Measurements from ENCODE around the gene MARCHF5. TPM values are rescaled to one million over a fixed set of nuclear protein-coding genes. Genes with fewer than 3 reads are reported as not detected.

MARCHF5 gene
- total and polyA plus RNA-seq, 10 of the 15 experiments (the other 5 are each of a cell fraction or from before 2014, with no cell fraction given) = 4.8 to 46.8 (median 19.0) TPM

DNA sequence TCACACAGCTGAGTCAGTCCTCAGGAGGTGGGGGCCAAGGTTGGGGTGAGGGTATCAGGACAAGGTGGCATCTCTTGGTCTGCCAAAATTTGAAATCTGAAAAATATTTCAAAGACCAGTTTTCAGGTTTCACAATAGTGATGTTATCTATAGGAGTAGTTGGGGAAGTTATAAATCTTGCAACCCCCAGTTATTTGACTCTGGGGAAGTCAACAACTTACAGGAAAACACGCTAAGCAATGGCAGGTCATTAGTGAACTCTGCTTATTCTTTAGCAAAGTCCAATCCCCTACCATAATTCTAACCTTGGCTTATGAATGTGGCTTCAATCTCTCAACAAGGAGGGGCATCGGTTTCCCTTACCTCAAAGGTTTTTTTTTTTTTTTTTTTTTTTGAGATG is 94.9 kb downstream of the MARCHF5 start:
- H3K4me3 ChIP-seq = no peak overlapping the region
- in situ Hi-C loops (cut with MboI) (no loop called here), intact Hi-C loops (cut with micrococcal nuclease; ENCODE audit: unreplicated experiment) (no loop called here)
- H3K79me2 ChIP-seq (ENCODE audit: control insufficient read depth, insufficient read depth, low read length) = no peaks in the 10 kb centered on the region
- H3K27me3 ChIP-seq (replicated peaks in 1 of 2; ENCODE audit: control insufficient read depth in 2 of 2, insufficient read depth in 2 of 2, low read length in 1 of 2) = no peaks in the 10 kb centered on the region; a peak in 1 of 4 replicates
- no peak overlapping the region for H2AFZ ChIP-seq (ENCODE audit: control insufficient read depth, low read depth, low read length)
- no peaks in the 10 kb centered on the region for H3K4me1 ChIP-seq (ENCODE audit: control insufficient read depth, insufficient read depth, low read length)
- WGBS (ENCODE audit: insufficient coverage, insufficient replicate concordance, low lambda C conversion rate, missing lambda C conversion rate) = 0% methylated on average over 2 of the region's 2 CpGs
- POLR2A ChIA-PET = no interaction called here
- CTCF ChIA-PET = no interaction called here
- no peak for TF ChIP-seq TCF12 (IDR thresholded peaks at IDR 0.05; ENCODE audit: low read depth, low read length)
- no peak overlapping the region for H3K9ac ChIP-seq (ENCODE audit: control insufficient read depth, insufficient read depth, low read length)
- SMC1A ChIA-PET (ENCODE audit: uncharacterized antibody, unreplicated experiment) = no interaction called here
- no peaks in the 10 kb centered on the region for H4K20me1 ChIP-seq (ENCODE audit: control insufficient read depth, insufficient read depth)
- H3K27ac ChIP-seq (ENCODE audit: control insufficient read depth, insufficient read depth) = no peak overlapping the region
- FAIRE-seq (no peak), ATAC-seq (no peak), DNase-seq (ENCODE audit: low read depth, low spot score) (no peak)
- RAD21 ChIA-PET (ENCODE audit: unreplicated experiment) = no interaction called here
- H3K36me3 ChIP-seq (ENCODE audit: control insufficient read depth in 2 of 2, insufficient read depth in 2 of 2, low read length in 1 of 2) = no peaks in the 10 kb centered on the region
- H3K9me3 ChIP-seq (replicated peaks; ENCODE audit: control insufficient read depth, insufficient read depth, low read length) = no peaks in the 10 kb centered on the region
- H3K4me2 ChIP-seq (ENCODE audit: control insufficient read depth, insufficient read depth) = no peak overlapping the region
- BruUV-seq (replicated peaks) = no TSS peak

DNA sequence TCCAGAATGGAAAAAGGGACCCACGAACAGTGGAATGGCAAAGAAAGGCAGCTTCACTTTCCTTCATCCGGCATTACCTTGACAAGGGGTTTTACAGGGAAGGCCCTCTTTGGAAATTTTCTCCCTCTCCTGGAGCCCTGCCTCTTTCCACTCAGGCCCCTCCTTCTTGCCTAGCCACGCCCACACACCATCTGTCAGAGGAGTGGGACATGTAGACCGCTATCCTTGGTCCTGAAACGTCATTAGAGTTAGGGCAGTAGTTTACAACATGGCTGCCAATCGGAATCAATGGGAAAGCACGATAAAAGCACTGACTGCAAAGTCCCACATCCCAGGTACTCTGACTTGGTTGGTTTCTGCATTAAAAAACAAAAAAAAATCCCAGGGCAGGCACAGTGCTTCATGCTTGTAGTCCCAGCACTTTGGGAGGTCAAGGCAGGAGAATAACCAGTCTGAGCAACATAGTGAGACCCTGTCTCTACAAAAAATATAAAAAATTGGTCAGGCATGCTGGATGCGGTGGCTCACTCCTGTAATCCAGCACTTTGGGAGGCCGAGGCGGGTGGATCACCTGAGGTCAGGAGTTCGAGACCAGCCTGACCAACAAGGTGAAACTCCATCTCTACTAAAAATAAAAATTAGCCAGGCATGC is 96.4 kb downstream of the MARCHF5 start:
- H3K79me2 ChIP-seq (ENCODE audit: control insufficient read depth, insufficient read depth, low read length) = no peaks in the 10 kb centered on the region
- in situ Hi-C loops (cut with MboI) (no loop called here), intact Hi-C loops (cut with micrococcal nuclease; ENCODE audit: unreplicated experiment) (no loop called here)
- ChIA-PET POLR2A (no interaction called here), RAD21 (ENCODE audit: unreplicated experiment) (no interaction called here), CTCF (no interaction called here), SMC1A (ENCODE audit: uncharacterized antibody, unreplicated experiment) (interaction anchor here (1.2 kb wide), 1 partner anchor 9 kb away, joined by 4 read pairs; no protein-coding TSS in a partner anchor)
- H3K4me1 ChIP-seq (ENCODE audit: control insufficient read depth, insufficient read depth, low read length) = no peaks in the 10 kb centered on the region
- no peak for FAIRE-seq
- no peak overlapping the region for H2AFZ ChIP-seq (ENCODE audit: control insufficient read depth, low read depth, low read length)
- no peak for DNase-seq (ENCODE audit: low read depth, low spot score)
- BruUV-seq (replicated peaks) = no TSS peak
- peak; percentile 65; the same call in 2 of the 3 replicates for ATAC-seq
- H3K9me3 ChIP-seq (replicated peaks; ENCODE audit: control insufficient read depth, insufficient read depth, low read length) = no peaks in the 10 kb centered on the region
- H4K20me1 ChIP-seq (ENCODE audit: control insufficient read depth, insufficient read depth) = no peaks in the 10 kb centered on the region
- H3K36me3 ChIP-seq (ENCODE audit: control insufficient read depth in 2 of 2, insufficient read depth in 2 of 2, low read length in 1 of 2) = no peaks in the 10 kb centered on the region
- no peak overlapping the region for H3K4me2 ChIP-seq (ENCODE audit: control insufficient read depth, insufficient read depth)
- H3K4me3 ChIP-seq = no peak overlapping the region
- H3K27ac ChIP-seq (ENCODE audit: control insufficient read depth, insufficient read depth) = no peak overlapping the region
- H3K27me3 ChIP-seq (replicated peaks in 1 of 2; ENCODE audit: control insufficient read depth in 2 of 2, insufficient read depth in 2 of 2, low read length in 1 of 2) = no peaks in the 10 kb centered on the region
- WGBS (ENCODE audit: insufficient coverage, insufficient replicate concordance, low lambda C conversion rate, missing lambda C conversion rate) = 42% methylated on average over 11 of the region's 11 CpGs
- no peak overlapping the region for H3K9ac ChIP-seq (ENCODE audit: control insufficient read depth, insufficient read depth, low read length)
- TF ChIP-seq, protein P1, sequence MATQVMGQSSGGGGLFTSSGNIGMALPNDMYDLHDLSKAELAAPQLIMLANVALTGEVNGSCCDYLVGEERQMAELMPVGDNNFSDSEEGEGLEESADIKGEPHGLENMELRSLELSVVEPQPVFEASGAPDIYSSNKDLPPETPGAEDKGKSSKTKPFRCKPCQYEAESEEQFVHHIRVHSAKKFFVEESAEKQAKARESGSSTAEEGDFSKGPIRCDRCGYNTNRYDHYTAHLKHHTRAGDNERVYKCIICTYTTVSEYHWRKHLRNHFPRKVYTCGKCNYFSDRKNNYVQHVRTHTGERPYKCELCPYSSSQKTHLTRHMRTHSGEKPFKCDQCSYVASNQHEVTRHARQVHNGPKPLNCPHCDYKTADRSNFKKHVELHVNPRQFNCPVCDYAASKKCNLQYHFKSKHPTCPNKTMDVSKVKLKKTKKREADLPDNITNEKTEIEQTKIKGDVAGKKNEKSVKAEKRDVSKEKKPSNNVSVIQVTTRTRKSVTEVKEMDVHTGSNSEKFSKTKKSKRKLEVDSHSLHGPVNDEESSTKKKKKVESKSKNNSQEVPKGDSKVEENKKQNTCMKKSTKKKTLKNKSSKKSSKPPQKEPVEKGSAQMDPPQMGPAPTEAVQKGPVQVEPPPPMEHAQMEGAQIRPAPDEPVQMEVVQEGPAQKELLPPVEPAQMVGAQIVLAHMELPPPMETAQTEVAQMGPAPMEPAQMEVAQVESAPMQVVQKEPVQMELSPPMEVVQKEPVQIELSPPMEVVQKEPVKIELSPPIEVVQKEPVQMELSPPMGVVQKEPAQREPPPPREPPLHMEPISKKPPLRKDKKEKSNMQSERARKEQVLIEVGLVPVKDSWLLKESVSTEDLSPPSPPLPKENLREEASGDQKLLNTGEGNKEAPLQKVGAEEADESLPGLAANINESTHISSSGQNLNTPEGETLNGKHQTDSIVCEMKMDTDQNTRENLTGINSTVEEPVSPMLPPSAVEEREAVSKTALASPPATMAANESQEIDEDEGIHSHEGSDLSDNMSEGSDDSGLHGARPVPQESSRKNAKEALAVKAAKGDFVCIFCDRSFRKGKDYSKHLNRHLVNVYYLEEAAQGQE (IDR thresholded peaks at IDR 0.05; ENCODE audit: low read depth, low read length) = peak; percentile 89
- TF ChIP-seq ZNF622 (IDR thresholded peaks at IDR 0.05) (no peak), NFYB (IDR thresholded peaks at IDR 0.05; ENCODE audit: insufficient read depth, low read depth, low read length) (no peak)
- TF ChIP-seq, protein P2, sequence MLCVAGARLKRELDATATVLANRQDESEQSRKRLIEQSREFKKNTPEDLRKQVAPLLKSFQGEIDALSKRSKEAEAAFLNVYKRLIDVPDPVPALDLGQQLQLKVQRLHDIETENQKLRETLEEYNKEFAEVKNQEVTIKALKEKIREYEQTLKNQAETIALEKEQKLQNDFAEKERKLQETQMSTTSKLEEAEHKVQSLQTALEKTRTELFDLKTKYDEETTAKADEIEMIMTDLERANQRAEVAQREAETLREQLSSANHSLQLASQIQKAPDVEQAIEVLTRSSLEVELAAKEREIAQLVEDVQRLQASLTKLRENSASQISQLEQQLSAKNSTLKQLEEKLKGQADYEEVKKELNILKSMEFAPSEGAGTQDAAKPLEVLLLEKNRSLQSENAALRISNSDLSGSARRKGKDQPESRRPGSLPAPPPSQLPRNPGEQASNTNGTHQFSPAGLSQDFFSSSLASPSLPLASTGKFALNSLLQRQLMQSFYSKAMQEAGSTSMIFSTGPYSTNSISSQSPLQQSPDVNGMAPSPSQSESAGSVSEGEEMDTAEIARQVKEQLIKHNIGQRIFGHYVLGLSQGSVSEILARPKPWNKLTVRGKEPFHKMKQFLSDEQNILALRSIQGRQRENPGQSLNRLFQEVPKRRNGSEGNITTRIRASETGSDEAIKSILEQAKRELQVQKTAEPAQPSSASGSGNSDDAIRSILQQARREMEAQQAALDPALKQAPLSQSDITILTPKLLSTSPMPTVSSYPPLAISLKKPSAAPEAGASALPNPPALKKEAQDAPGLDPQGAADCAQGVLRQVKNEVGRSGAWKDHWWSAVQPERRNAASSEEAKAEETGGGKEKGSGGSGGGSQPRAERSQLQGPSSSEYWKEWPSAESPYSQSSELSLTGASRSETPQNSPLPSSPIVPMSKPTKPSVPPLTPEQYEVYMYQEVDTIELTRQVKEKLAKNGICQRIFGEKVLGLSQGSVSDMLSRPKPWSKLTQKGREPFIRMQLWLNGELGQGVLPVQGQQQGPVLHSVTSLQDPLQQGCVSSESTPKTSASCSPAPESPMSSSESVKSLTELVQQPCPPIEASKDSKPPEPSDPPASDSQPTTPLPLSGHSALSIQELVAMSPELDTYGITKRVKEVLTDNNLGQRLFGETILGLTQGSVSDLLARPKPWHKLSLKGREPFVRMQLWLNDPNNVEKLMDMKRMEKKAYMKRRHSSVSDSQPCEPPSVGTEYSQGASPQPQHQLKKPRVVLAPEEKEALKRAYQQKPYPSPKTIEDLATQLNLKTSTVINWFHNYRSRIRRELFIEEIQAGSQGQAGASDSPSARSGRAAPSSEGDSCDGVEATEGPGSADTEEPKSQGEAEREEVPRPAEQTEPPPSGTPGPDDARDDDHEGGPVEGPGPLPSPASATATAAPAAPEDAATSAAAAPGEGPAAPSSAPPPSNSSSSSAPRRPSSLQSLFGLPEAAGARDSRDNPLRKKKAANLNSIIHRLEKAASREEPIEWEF (IDR thresholded peaks at IDR 0.05; ENCODE audit: insufficient replicate concordance, low read depth, low read length) = no peak
- TF ChIP-seq, protein P3, sequence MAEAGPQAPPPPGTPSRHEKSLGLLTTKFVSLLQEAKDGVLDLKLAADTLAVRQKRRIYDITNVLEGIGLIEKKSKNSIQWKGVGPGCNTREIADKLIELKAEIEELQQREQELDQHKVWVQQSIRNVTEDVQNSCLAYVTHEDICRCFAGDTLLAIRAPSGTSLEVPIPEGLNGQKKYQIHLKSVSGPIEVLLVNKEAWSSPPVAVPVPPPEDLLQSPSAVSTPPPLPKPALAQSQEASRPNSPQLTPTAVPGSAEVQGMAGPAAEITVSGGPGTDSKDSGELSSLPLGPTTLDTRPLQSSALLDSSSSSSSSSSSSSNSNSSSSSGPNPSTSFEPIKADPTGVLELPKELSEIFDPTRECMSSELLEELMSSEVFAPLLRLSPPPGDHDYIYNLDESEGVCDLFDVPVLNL (IDR thresholded peaks at IDR 0.05; ENCODE audit: low read depth, low read length) = no peak

All from GM12878 (cell line).